ENCODE results near the gene BEST1.

- TF ChIP-seq CTCF (conservative IDR thresholded peaks at IDR 0.05 in 1 of 2, IDR thresholded peaks at IDR 0.05 in 1 of 2; ENCODE audit: extremely low read depth in 1 of 2, insufficient read depth in 1 of 2, low read depth in 1 of 2, low read length in 2 of 2) (no peak), EZH2 (IDR thresholded peaks at IDR 0.05; ENCODE audit: borderline replicate concordance, low read length) (no peak)
These were observed 50.6 kb downstream of the BEST1 start for GRCh38 chr11:62000539-62001446.
